Common myeloid progenitor, CD34-positive (primary cell): ENCODE results near the gene ADA. TPM values are rescaled to one million over a fixed set of nuclear protein-coding genes. Genes with fewer than 3 reads are reported as not detected.
A peak's percentile ranks its signal among the peaks of the same experiment; 100 is the strongest.
"Not testable (repeated sequence)": the region's sequence is repeated elsewhere in the genome, so short reads cannot be mapped to it uniquely, and the experiment has no call there.

Experiments
- CTCF ChIA-PET: fragments of 350-600 bp; sonication (Branson Sonifier 250); formaldehyde crosslinking; loops from one replicate; lab custom pipeline; 2021; ENCODE audit warnings: antibody characterized with exemption; lab: Charles Lee
- POLR2A ChIA-PET: fragments of 350-600 bp; sonication (Branson Sonifier 250); formaldehyde crosslinking; loops from one replicate; lab custom pipeline; 2021; ENCODE audit warnings: antibody characterized with exemption; lab: Charles Lee
- DNase-seq, 3 donors: peaks; one replicate each; pipeline versions ENCODE4 v3.0.0 to v3.0.0-alpha.2; 2013
- H3K27ac ChIP-seq, 2 experiments: 1 replicate in 1 of 2; 2 replicates in 1 of 2; pipeline ENCODE4 v1.7.0; 2013; ENCODE audit warnings: inconsistent platforms in 2 of 2, low read length in 2 of 2, mild to moderate bottlenecking in 2 of 2, low read depth in 1 of 2, moderate library complexity in 1 of 2; ENCODE audit not compliant: severe bottlenecking in 2 of 2, insufficient read depth in 1 of 2, poor library complexity in 1 of 2
- H3K27me3 ChIP-seq, 5 experiments: replicated peaks in 2 of 5; 1 replicate in 3 of 5; 2 replicates in 2 of 5; pipeline versions ENCODE4 v1.6.1 to v1.7.0; 2013; ENCODE audit warnings: low read length in 4 of 5, mild to moderate bottlenecking in 2 of 5, moderate library complexity in 2 of 5, inconsistent platforms in 1 of 5; ENCODE audit not compliant: insufficient read depth in 5 of 5, control insufficient read depth in 4 of 5
- H3K36me3 ChIP-seq, 4 experiments: 1 replicate in 2 of 4; 2 replicates in 2 of 4; pipeline versions ENCODE4 v1.6.1 to v1.7.0; 2013; ENCODE audit warnings: low read length in 3 of 4, control low read depth in 1 of 4, mild to moderate bottlenecking in 1 of 4; ENCODE audit not compliant: control insufficient read depth in 4 of 4, insufficient read depth in 4 of 4
- H3K4me1 ChIP-seq, 4 experiments: 1 replicate in 3 of 4; 2 replicates in 1 of 4; pipeline versions ENCODE4 v1.6.1 to v1.7.1; 2013; ENCODE audit warnings: low read length in 3 of 4, mild to moderate bottlenecking in 3 of 4, control low read depth in 1 of 4, inconsistent platforms in 1 of 4, moderate library complexity in 1 of 4; ENCODE audit not compliant: control insufficient read depth in 4 of 4, insufficient read depth in 4 of 4; ENCODE audit errors: control extremely low read depth in 1 of 4
- H3K4me3 ChIP-seq, 7 experiments: 1 replicate in 4 of 7; 2 replicates in 3 of 7; pipeline versions ENCODE4 v1.5.1 to v1.7.0; 2013; ENCODE audit warnings: mild to moderate bottlenecking in 7 of 7, low read length in 6 of 7, moderate library complexity in 6 of 7, inconsistent platforms in 2 of 7, low read depth in 2 of 7, control low read depth in 1 of 7; ENCODE audit not compliant: insufficient read depth in 4 of 7, control insufficient read depth in 1 of 7; ENCODE audit errors: extremely low read depth in 1 of 7
- H3K9me3 ChIP-seq, 5 experiments: 1 replicate in 4 of 5; 2 replicates in 1 of 5; pipeline versions ENCODE4 v1.6.1 to v1.7.1; 2013; ENCODE audit warnings: low read length in 4 of 5, mild to moderate bottlenecking in 2 of 5, inconsistent platforms in 1 of 5, low read depth in 1 of 5, moderate library complexity in 1 of 5; ENCODE audit not compliant: control insufficient read depth in 4 of 5, insufficient read depth in 2 of 5; ENCODE audit errors: control extremely low read depth in 1 of 5
- WGBS: methylation state at CpG from one replicate; pipeline ENCODE4 v1.1.5; 2013; ENCODE audit not compliant: insufficient coverage; 5-methylcytosine and 5-hydroxymethylcytosine counted together
- polyA plus RNA-seq: library from polyadenylated mRNA; unstranded; fragments of 120-200 nt; gene quantifications from one replicate; pipeline ENCODE4 v1.2.1, GENCODE V29; 2013

The ADA gene
- polyA plus RNA-seq = 52.0 TPM

- H3K9me3 ChIP-seq = no peaks in the 10 kb centered on the region
- no peaks in the 10 kb centered on the region for H3K27me3 ChIP-seq
- under 1% methylated on average over 34 of the region's 68 CpGs for WGBS
- H3K36me3 ChIP-seq = peaks cover 0 to 16% (median 0%) of the 10 kb centered on the region in 4 experiments
- POLR2A ChIA-PET = interaction anchor here (1.0 kb wide), 1 partner anchor 13 kb away, joined by 3 read pairs; no protein-coding TSS in a partner anchor
- H3K4me1 ChIP-seq = peaks cover 7 to 74% (median 56%) of the 10 kb centered on the region in 4 experiments
- peak in 2 of 3 donors; percentile 63 to 76 for DNase-seq
- CTCF ChIA-PET = interaction anchor here (0.8 to 5.7 kb wide), 7 partner anchors 10 to 42 kb away, joined by 3 to 29 read pairs (median 3); no protein-coding TSS in a partner anchor
- peak within 1 kb of the TSS; percentile 82 to 99 (median 92) for H3K4me3 ChIP-seq
- H3K27ac ChIP-seq = peak within 1 kb of the TSS; percentile 25 to 75
Observed at GRCh38 chr20:44651684-44652423, at the start of gene ADA. Gene ADA (minus strand): TSS chr20:44651699. CDS start chr20:44651607, 92 bp downstream.

GRCh38 chr20:44700306-44700705 is 48.8 kb upstream of the ADA start:
- no peak overlapping the region for H3K27ac ChIP-seq
- H3K36me3 ChIP-seq = no peaks in the 10 kb centered on the region
- H3K9me3 ChIP-seq = no peaks in the 10 kb centered on the region
- CTCF ChIA-PET = interaction anchor here (0.9 to 3.5 kb wide), 2 partner anchors 15 to 47 kb away, joined by 3 to 14 read pairs; no protein-coding TSS in a partner anchor
- no peak overlapping the region for H3K4me3 ChIP-seq
- 96% methylated on average over 10 of the region's 11 CpGs for WGBS
- POLR2A ChIA-PET = no interaction called here
- DNase-seq = no peak
- peaks cover 0 to 23% (median 17%) of the 10 kb centered on the region in 4 experiments for H3K4me1 ChIP-seq
- no peaks in the 10 kb centered on the region for H3K27me3 ChIP-seq

- no peaks in the 10 kb centered on the region for H3K36me3 ChIP-seq
- H3K4me1 ChIP-seq = peaks cover 0 to 21% (median 15%) of the 10 kb centered on the region in 4 experiments
- H3K27me3 ChIP-seq = no peaks in the 10 kb centered on the region
- no peaks in the 10 kb centered on the region for H3K9me3 ChIP-seq
- WGBS = 100% methylated on average over 1 of the region's 3 CpGs
- H3K4me3 ChIP-seq = no peak overlapping the region
- DNase-seq = no peak
- ChIA-PET POLR2A (no interaction called here), CTCF (interaction anchor here (1.0 kb wide), 1 partner anchor 25 kb away, joined by 4 read pairs; no protein-coding TSS in a partner anchor)
- H3K27ac ChIP-seq = no peak overlapping the region
Observed at GRCh38 chr20:44698351-44698750, 46.9 kb upstream of the ADA start.

- H3K27ac ChIP-seq, H3K9me3 ChIP-seq, H3K36me3 ChIP-seq, H3K27me3 ChIP-seq, DNase-seq, POLR2A ChIA-PET, H3K4me3 ChIP-seq: not testable (repeated sequence)
- 97% methylated on average over 4 of the region's 5 CpGs for WGBS
- CTCF ChIA-PET = interaction anchor here (0.6 to 1.5 kb wide), 5 partner anchors 8 to 53 kb away, joined by 3 to 8 read pairs (median 3); no protein-coding TSS in a partner anchor
- H3K4me1 ChIP-seq = peaks cover 0 to 11% (median 5%) of the 10 kb centered on the region in 4 experiments
Observed at GRCh38 chr20:44697041-44697440, 45.5 kb upstream of the ADA start.

- Histone ChIP-seq H3K4me1 (peaks cover 0 to 11% (median 5%) of the 10 kb centered on the region in 4 experiments), H3K36me3 (no peaks in the 10 kb centered on the region), H3K9me3 (no peaks in the 10 kb centered on the region), H3K27ac (no peak overlapping the region), H3K27me3 (no peaks in the 10 kb centered on the region), H3K4me3 (no peak overlapping the region)
- no peak for DNase-seq
- ChIA-PET CTCF (interaction anchor here (1.1 to 1.5 kb wide), 4 partner anchors 9 to 53 kb away, joined by 3 to 8 read pairs (median 4); no protein-coding TSS in a partner anchor), POLR2A (interaction anchor here (0.6 kb wide), 1 partner anchor 85 kb away, joined by 4 read pairs; no protein-coding TSS in a partner anchor)
- WGBS = 100% methylated on average over 2 of the region's 3 CpGs
Observed at GRCh38 chr20:44696315-44696714, 44.8 kb upstream of the ADA start.

GRCh38 chr20:44695674-44696300 is 44.3 kb upstream of the ADA start:
- H3K9me3 ChIP-seq = no peaks in the 10 kb centered on the region
- ChIA-PET CTCF (interaction anchor here (1.1 to 1.5 kb wide), 3 partner anchors 9 to 54 kb away, joined by 3 to 8 read pairs (median 3); no protein-coding TSS in a partner anchor), POLR2A (interaction anchor here (0.6 kb wide), 1 partner anchor 85 kb away, joined by 4 read pairs; no protein-coding TSS in a partner anchor)
- H3K4me3 ChIP-seq = no peak overlapping the region
- no peaks in the 10 kb centered on the region for H3K36me3 ChIP-seq
- DNase-seq = no peak
- peaks cover 0 to 11% (median 5%) of the 10 kb centered on the region in 4 experiments for H3K4me1 ChIP-seq
- no peak overlapping the region for H3K27ac ChIP-seq
- H3K27me3 ChIP-seq = no peaks in the 10 kb centered on the region
